ENCODE measurements around the gene GAL3ST2.
"Not testable (repeated sequence)": the region's sequence is repeated elsewhere in the genome, so short reads cannot be mapped to it uniquely, and the experiment has no call there.

The GAL3ST2 gene

GRCh38 chr2:241748468-241749256, 28.0 kb upstream of the GAL3ST2 start:
- DNase-seq = no peak

DNA sequence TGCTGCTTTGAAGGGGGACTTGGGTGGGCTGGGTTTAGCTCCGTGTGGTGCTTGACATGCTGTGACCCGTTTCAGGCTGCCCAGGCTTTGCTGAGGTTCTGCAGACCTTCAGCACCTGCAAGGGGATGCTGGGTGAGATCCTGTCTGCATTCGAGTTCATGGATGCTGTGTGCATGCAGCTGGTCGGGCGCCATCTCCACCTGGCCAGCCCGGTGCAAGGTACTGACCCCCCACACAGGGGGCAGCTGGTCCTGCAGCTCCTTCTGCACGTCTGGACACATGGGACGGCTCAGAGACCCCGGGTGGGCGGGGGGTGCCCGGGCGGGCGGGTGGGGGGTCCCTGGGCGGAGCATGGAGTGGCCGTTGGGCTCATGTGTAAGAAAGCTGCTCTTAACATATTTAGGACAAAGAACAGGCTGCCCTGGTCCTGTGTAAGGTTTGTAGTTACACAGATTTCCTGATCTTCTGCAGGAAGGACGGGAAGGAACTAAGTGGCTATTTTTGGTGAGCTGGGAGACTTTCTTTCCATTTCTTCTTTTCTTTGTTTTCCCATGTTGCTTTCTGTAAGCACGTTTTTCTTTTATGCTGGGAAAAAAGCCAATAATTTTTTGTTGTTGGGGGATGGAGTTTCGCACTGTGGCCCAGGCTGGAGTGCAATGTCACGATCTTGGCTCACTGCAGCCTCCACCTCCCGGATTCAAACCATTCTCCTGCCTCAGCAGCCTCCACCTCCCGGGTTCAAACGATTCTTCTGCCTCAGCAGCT, 26.4 kb upstream of the GAL3ST2 start:
- no peak for DNase-seq

DNA sequence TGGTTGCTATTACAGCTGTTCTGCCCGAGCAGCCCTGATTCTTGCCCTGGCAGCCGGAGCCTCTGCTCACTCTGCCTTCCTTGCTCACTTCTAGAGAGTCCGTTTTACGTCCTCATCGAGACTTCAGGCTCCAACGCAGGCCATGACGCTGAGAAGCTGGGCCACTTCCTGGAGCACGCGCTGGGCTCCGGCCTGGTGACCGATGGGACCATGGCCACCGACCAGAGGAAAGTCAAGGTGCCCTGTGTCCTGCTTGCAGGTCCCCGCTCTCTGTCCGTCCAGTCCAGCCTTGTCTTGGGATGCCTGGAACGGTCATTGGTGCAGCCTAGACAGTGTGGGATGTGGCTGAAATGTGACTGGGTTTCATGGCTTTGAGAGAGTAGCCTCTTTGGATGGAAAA, 25.5 kb upstream of the GAL3ST2 start:
- DNase-seq = no peak

- no peak for DNase-seq
Observed at GRCh38 chr2:241751776-241752175, 24.8 kb upstream of the GAL3ST2 start.

- no peak for DNase-seq
Observed at GRCh38 chr2:241752253-241752652, 24.4 kb upstream of the GAL3ST2 start.

GRCh38 chr2:241752689-241753276, 23.8 kb upstream of the GAL3ST2 start:
- no peak for DNase-seq

DNA sequence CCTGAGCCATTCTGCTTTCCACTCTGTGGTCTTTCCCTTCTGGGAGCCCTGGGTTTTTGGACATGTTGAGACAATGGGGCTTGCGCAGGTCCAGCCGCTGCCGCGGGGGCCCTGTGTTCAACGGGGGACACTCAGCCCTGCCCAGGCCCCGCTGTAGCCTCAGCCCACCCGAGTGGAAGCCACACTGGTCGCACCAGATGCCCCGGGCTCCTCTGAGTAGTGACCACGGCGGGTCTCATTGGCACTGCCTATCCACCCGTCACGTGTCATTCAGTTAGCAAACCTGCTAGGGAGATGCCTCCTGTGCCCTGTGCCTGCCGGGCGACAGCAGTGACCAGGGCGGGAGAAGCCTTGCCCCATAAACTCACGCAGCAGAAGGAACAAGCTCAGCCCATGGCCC, 23.1 kb upstream of the GAL3ST2 start:
- DNase-seq = no peak

DNA sequence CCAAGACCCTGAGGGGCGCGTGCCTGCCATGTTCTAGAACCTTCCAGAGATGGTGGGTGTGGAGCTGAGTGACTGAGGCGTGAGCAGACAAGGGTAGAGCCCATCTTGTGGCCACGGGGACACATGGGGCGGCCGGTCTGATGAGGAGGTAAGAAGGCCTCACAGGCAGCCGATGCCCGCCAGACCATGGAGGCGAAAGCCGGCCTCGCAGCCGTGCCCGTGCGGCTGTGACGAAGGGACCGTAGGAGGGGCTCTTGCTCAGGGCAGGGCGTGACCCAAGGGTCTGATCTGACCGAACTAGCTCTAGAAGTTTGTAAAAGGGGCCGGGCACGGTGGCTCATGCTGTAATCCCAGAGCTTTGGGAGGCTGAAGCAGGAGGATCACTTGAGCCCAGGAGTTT, 22.6 kb upstream of the GAL3ST2 start:
- no peak for DNase-seq

DNA sequence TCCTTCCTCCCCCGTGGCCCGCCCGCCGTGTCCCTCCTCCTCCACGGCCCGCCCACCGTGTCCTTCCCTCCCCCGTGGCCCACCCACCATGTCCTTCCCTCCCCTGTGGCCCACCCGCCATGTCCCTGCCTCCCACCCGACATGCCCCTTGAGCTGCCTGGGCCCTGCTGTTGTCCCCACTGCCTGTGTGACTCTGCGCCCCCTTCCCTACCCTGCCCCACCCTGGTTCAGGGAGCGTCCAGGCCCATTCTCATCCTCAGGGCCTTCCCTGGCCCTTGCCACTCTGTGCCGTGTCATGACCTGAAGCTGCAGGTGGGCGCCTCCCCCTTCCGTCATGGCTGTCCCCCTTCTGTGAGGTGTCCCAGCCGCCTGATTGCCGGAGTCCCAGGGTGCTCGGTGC, 21.5 kb upstream of the GAL3ST2 start:
- DNase-seq = no peak

DNA sequence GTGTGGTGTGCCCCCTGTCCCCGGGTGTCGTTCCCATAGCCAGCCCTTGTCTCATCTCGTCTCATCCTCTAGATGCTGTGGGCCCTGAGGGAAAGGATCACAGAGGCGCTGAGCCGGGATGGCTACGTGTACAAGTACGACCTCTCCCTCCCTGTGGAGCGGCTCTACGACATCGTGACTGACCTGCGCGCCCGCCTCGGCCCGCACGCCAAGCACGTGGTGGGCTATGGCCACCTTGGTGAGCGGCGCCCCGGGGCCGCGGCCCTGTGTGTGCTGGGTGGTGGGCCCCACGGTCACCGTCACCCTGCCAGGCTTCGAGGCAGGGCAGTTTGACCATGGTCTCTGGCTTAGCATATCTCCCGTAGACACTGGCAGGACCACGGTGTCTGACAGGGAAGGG, 20.8 kb upstream of the GAL3ST2 start:
- no peak for DNase-seq

- DNase-seq = no peak
Observed at GRCh38 chr2:241759067-241759807, 17.4 kb upstream of the GAL3ST2 start.

- not testable (repeated sequence) for DNase-seq
Observed at GRCh38 chr2:241759893-241760292, 16.7 kb upstream of the GAL3ST2 start.

DNA sequence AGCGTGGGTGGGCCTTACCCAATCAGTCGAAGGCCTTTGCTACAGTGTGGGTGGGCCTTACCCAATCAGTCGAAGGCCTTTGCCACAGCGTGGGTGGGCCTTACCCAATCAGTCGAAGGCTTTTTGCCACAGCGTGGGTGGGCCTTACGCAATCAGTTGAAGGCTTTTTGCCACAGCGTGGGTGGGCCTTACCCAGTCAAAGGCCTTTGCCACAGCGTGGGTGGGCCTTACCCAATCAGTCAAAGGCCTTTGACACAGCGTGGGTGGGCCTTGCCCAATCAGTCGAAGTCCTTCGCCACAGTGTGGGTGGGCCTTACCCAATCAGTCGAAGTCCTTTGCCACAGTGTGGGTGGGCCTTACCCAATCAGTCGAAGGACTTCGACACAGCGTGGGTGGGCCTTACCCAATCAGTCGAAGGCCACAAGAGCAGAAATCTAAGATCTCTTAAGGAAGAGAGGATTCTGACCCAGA, 16.3 kb upstream of the GAL3ST2 start:
- DNase-seq = no peak

DNA sequence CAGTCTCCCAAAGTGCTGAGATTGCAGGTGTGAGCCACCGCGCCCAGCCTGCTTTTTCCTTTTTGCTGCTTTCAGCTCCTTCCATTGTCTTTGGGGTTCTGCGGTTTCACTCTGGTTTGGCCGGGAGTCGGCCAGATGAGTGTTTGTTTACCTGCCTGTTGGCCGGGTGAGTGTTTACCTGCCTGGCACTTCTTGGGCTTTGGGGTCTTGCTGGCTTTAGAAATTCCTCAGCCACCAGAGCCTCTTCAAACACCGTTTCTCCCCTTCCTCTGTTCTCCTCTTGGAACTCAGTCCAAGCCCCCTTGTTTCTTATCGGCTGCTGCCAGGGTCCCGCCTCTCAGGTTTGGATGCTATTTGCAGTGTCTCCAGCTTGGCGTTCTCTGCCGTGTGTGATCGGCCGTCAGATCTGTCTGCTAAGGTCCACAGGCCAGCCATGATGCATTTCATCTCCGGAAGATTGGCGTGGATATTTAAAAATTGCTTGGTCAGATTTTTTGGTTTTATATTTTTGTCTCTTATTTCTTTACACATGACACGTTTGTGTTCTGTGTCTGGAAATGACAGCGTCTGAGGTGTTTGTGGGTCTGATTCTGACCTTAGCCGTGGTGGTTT, 14.2 kb upstream of the GAL3ST2 start:
- DNase-seq = no peak

- no peak for DNase-seq
Observed at GRCh38 chr2:241762933-241763369, 13.7 kb upstream of the GAL3ST2 start.

DNA sequence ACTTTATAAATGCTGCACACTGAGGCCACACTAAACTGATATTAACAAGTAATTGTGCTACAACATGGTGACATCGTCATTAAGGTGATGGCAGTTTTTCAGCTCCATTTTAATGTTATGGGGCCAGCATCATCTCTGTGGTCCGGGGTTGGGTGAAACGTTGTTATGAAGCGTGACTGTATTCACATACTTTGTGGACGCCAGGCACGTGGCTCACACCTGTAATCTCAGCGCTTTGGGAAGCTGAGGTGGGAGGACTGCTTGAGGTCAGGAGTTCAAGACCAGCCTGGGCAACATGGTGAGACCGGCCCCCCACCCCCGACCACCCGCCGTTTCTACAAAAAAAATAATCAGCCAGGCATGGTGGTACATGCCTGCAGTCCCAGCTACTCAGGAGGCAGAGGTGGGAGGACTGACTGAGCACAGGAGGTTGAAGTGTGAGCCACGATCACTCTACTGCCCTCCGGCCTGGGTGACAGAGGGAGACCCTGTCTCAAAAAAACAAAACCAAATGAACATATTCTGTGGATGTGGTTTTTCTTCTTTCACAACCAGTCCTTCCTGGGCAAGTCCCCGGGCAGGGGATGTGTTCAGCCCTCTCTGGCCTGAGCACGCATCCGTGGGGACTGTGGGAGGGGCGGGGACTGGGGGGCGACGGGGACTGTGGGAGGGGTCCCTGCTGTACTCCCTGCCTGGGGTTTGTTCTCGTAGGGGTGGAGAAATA, 12.9 kb upstream of the GAL3ST2 start:
- no peak for DNase-seq

DNA sequence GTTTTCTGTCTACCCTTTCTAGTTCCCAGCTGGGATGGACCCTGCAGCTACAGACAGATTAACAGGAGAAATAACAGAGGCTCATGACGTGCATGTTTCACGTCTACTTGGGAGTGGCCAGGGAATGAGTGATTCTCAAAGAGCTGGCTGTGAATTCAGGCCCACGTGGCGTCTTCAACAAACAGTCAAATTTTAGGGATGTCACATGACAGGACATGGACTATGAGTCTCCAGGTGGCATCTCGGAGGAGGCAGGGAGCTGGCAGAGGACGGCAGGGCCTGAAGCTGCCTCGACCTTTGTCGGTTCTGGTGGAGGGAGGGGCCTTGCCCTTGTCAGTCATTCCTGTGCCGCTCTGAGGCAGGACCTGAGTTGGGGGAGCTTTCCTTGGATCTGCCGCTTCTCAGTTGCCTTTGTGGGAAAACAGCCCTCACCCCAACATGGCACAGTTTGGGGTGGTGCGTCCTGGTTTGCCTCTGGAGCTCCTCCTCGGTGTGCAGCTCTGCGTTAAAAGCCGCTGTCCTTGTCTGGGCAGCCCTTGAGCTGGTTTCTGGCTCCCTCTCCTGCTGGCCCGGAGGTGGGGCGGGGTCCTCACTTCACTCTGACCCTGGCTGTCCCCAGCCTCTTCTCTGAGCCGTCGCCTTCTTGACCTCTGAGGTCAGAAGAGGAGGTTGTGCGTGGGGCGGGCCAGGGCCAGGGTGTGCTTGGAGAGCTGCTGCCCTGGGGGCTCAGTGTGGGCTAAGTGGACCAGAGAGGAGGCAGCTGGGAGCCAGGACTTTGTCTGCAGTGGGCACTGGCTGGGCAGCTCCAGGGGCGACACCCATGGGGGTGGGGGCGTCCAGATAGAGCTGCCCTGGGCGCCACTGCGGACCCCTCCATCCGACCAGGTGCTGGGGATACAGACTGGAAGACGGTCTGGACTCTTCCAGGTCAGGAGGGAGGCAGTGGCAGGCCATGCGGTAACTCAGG, 12.1 kb upstream of the GAL3ST2 start:
- DNase-seq = no peak

DNA sequence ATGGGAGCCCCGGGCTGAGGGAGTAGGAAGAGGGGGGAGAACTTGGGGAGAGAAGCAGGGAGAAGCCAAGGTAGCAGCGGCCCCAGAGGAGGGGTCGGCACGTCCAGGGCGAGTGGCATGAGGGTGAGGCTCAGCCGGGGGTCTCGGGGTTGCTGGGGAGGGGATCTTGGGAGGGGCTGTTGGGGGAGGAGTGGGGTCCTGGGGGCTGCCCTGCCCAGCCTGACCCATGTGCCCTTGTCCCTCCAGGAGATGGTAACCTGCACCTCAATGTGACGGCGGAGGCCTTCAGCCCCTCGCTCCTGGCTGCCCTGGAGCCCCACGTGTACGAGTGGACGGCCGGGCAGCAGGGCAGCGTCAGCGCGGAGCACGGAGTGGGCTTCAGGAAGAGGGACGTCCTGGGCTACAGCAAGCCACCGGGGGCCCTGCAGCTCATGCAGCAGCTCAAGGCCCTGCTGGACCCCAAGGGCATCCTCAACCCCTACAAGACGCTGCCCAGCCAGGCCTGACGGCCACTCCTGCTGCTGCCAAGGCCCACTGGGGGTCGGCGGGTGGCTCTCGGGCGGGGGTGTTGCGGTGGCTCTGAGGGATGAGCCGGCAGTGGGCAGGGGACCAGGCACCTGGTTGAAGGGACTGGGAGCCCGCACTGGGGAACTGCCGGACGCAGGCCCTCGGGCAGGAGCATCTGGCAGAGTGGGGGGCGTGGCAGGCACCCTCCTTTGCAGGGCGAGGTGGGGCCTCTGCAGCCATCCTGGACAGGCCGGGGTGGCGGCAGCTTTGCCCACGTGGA, 9.0 kb upstream of the GAL3ST2 start:
- DNase-seq = no peak

GRCh38 chr2:241768251-241768711, 8.3 kb upstream of the GAL3ST2 start:
- no peak for DNase-seq

DNA sequence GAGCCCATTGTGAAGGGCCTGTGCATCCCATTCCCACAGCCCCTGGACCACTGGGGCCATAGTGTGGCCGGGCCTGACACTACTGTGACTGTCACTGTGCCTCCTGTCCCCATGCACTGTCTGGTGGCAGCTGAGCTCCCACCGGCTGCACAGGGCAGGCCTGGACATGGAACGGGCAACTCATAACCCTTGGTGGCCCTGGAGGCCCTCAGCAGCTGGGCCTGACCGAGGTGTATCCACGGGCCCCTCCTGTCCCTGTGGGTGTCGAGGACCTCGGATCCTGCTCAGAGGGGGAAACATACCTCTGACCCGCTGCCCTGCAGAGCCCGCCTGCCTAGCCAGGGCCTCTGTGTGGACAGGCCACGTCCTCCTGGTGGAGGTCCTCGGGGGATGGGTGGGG, 7.8 kb upstream of the GAL3ST2 start:
- DNase-seq = no peak

Measured in midbrain (tissue), 1 donor.